HepG2 (cell line): ENCODE results near the gene ATG2B. TPM values are rescaled to one million over a fixed set of nuclear protein-coding genes. Genes with fewer than 3 reads are reported as not detected.

Experiments
- ATAC-seq: fragments of 200-7000 bp; cut with Tn5 transposase; 3 replicates; pipeline ENCODE4 v1.9.1; 2020; ENCODE audit warnings: mild to moderate bottlenecking, moderate library complexity
- BruUV-seq: library from RNA; stranded (reverse); fragments of 400-500 nt; replicated peaks from 2 replicates; lab custom pipeline; 2021; lab: Mats Ljungman, UMichigan
- CTCF ChIA-PET: fragments of 300-600 bp; formaldehyde crosslinking; extraction: SDS; loops from one replicate; lab custom pipeline; 2021; ENCODE audit warnings: low total read pairs, inconsistent platforms, low intra/inter-chr PET ratio; lab: Yijun Ruan, JAX
- POLR2A ChIA-PET: fragments of 350-600 bp; sonication (Branson Sonifier 250); formaldehyde crosslinking; loops from one replicate; lab custom pipeline; 2020; ENCODE audit warnings: antibody characterized with exemption, inconsistent platforms; lab: Yijun Ruan, JAX
- DNase-seq: peaks from one replicate; pipeline ENCODE4 v3.0.0-alpha.2; 2015; ENCODE audit warnings: low spot score
- FAIRE-seq: peaks from 3 replicates; lab custom pipeline; 2011; peaks lifted over from hg19 to GRCh38; lab: Jason Lieb, UNC
- H2AFZ ChIP-seq: one replicate; pipeline ENCODE4 v1.6.1; 2011; ENCODE audit warnings: low read length, inconsistent platforms
- H3K27ac ChIP-seq: fragments of 300-600 bp; 3 replicates; pipeline ENCODE4 v1.8.0; 2011; ENCODE audit warnings: mixed run types, mild to moderate bottlenecking, mixed read lengths, low read length, inconsistent platforms; ENCODE audit not compliant: insufficient read depth; ENCODE audit errors: extremely low read length
- H3K27me3 ChIP-seq, 2 experiments: fragments of 200-600 bp in 1 of 2; 2 replicates in 1 of 2; 3 replicates in 1 of 2; pipeline versions ENCODE4 v1.6.0 to v1.8.0; 2011; ENCODE audit warnings: low read length in 2 of 2, mild to moderate bottlenecking in 2 of 2, moderate library complexity in 2 of 2, inconsistent platforms in 1 of 2; ENCODE audit not compliant: insufficient read depth in 2 of 2, control insufficient read depth in 1 of 2
- H3K36me3 ChIP-seq, 2 experiments: fragments of 200-600 bp in 1 of 2; replicated peaks in 1 of 2; 2 replicates in 1 of 2; 3 replicates in 1 of 2; pipeline versions ENCODE4 v1.5.1 to v1.8.0; 2011; ENCODE audit warnings: low read length in 2 of 2, inconsistent platforms in 1 of 2; ENCODE audit not compliant: insufficient read depth in 2 of 2, control insufficient read depth in 1 of 2
- H3K4me1 ChIP-seq: 2 replicates; pipeline ENCODE4 v1.5.1; 2012; ENCODE audit warnings: low read length, inconsistent platforms; ENCODE audit not compliant: insufficient read depth
- H3K4me2 ChIP-seq: 2 replicates; pipeline ENCODE4 v1.6.0; 2011; ENCODE audit warnings: low read depth, low read length, inconsistent platforms
- H3K4me3 ChIP-seq, 3 experiments: fragments of 200-600 bp in 1 of 3; sonication (generic), shearing (Covaris generic) in 1 of 3; replicated peaks in 1 of 3; 2 replicates each; pipeline ENCODE4 v1.5.1; 2011 to 2016; ENCODE audit warnings: low read length in 3 of 3, inconsistent platforms in 2 of 3, low read depth in 2 of 3, mild to moderate bottlenecking in 2 of 3, control low read depth in 1 of 3, mixed read lengths in 1 of 3; ENCODE audit not compliant: insufficient read depth in 1 of 3
- H3K79me2 ChIP-seq: one replicate; pipeline ENCODE4 v1.6.1; 2011; ENCODE audit warnings: low read length, inconsistent platforms; ENCODE audit not compliant: insufficient read depth
- H3K9ac ChIP-seq: 2 replicates; pipeline ENCODE4 v1.6.0; 2011; ENCODE audit warnings: mild to moderate bottlenecking, low read depth, low read length, inconsistent platforms; ENCODE audit not compliant: insufficient read depth
- H3K9me3 ChIP-seq: 2 replicates; pipeline ENCODE4 v1.5.1; 2012; ENCODE audit warnings: mild to moderate bottlenecking, low read length
- H4K20me1 ChIP-seq: 2 replicates; pipeline ENCODE4 v1.6.0; 2011; ENCODE audit warnings: inconsistent platforms, mild to moderate bottlenecking, low read length, moderate library complexity; ENCODE audit not compliant: insufficient read depth
- CBX5 ChIP-seq: sonication (generic); formaldehyde crosslinking; IDR thresholded peaks from 2 replicates; pipeline ENCODE4 v1.4.0; 2020; ENCODE audit warnings: missing genetic modification reagents, borderline replicate concordance
- ESRRA ChIP-seq: sonication (generic); formaldehyde crosslinking; IDR thresholded peaks from 2 replicates; pipeline ENCODE4 v1.5.1; 2020; ENCODE audit warnings: mild to moderate bottlenecking, low read depth, missing genetic modification reagents
- FOXM1 ChIP-seq: sonication (generic); formaldehyde crosslinking; IDR thresholded peaks from 2 replicates; pipeline ENCODE4 v1.5.0; 2020; ENCODE audit warnings: missing genetic modification reagents
- NR1H2 ChIP-seq: sonication (generic); formaldehyde crosslinking; IDR thresholded peaks from 2 replicates; pipeline ENCODE4 v1.8.1; 2022; ENCODE audit warnings: low read depth, missing genetic modification reagents, borderline replicate concordance
- NR2F6 ChIP-seq, 2 experiments: IDR thresholded peaks; 2 replicates each; pipeline ENCODE4 v1.6.1; 2016; ENCODE audit warnings: antibody characterized with exemption in 1 of 2, mild to moderate bottlenecking in 1 of 2
- ZFX ChIP-seq: sonication (generic); formaldehyde crosslinking; IDR thresholded peaks from 2 replicates; pipeline ENCODE4 v1.4.0; 2020; ENCODE audit warnings: mild to moderate bottlenecking, low read depth, missing genetic modification reagents, moderate library complexity
- WGBS: methylation state at CpG from one replicate; pipeline ENCODE4 v1.1.6; 2017; ENCODE audit warnings: low lambda C conversion rate; 5-methylcytosine and 5-hydroxymethylcytosine counted together
- in situ Hi-C: cut with HindIII; loops from 2 replicates; pipeline ENCODE4 v1.10.0; 2017; ENCODE audit warnings: low pct_unique_long_range_greater_than_20kb; ENCODE audit not compliant: extremely low pct_ligation_motif_present
- intact Hi-C: fragments of 100-400 bp; cut with micrococcal nuclease; formaldehyde crosslinking; loops from one replicate; pipeline ENCODE4 v1.10.0; 2022; ENCODE audit not compliant: unreplicated experiment
- polyA plus RNA-seq, 8 experiments: library from polyadenylated mRNA; depleted of rRNA in 3 of 8; stranded (reverse) in 7 of 8; unstranded in 1 of 8; fragments of >200 nt; fragmentation: Illumina TruSeq in 4 of 8; extraction: Trizol in 4 of 8; gene quantifications; 2 replicates each; pipeline versions ENCODE4 v1.2.1 to v1.2.3, GENCODE V29; 2011 to 2016; ENCODE audit warnings: low read depth in 4 of 8, missing spikeins in 1 of 8, mixed read lengths in 1 of 8; ENCODE audit not compliant: insufficient read depth in 1 of 8
- total RNA-seq, 5 experiments: library from RNA; depleted of rRNA; stranded (reverse); fragments of >200 nt; fragmentation: Illumina TruSeq; extraction: Trizol; gene quantifications; 2 replicates each; pipeline ENCODE4 v1.2.3, GENCODE V29; 2016; ENCODE audit warnings: low read depth in 1 of 5
- TF ChIP-seq, protein P1 (sequence below): sonication (generic); formaldehyde crosslinking; IDR thresholded peaks from 2 replicates; pipeline ENCODE4 v1.5.0; 2020; ENCODE audit warnings: missing genetic modification reagents, mild to moderate bottlenecking, borderline replicate concordance
- TF ChIP-seq, protein P2 (sequence below): sonication (generic); formaldehyde crosslinking; IDR thresholded peaks from 2 replicates; pipeline ENCODE4 v1.5.0; 2020; ENCODE audit warnings: mild to moderate bottlenecking, missing genetic modification reagents, borderline replicate concordance
- TF ChIP-seq, protein P3 (sequence below): sonication (generic); formaldehyde crosslinking; IDR thresholded peaks from 2 replicates; pipeline ENCODE4 v1.5.1; 2020; ENCODE audit warnings: mild to moderate bottlenecking, moderate library complexity, missing genetic modification reagents
- TF ChIP-seq, protein P4 (sequence below): sonication (generic); formaldehyde crosslinking; conservative IDR thresholded peaks from 2 replicates; pipeline ENCODE4 v1.4.0; 2020; ENCODE audit warnings: missing genetic modification reagents
- TF ChIP-seq, protein P5 (sequence below): sonication (generic); formaldehyde crosslinking; IDR thresholded peaks from 2 replicates; pipeline ENCODE4 v1.4.0; 2020; ENCODE audit warnings: missing genetic modification reagents
- TF ChIP-seq, protein P6 (sequence below): sonication (generic); formaldehyde crosslinking; IDR thresholded peaks from 2 replicates; pipeline ENCODE4 v1.8.0; 2022; ENCODE audit warnings: low read depth, missing genetic modification reagents

Gene ATG2B
- total and polyA plus RNA-seq, 2 of the 13 experiments (the other 11 are each of a cell fraction or from before 2014, with no cell fraction given), result 7.4 to 7.5 TPM

DNA sequence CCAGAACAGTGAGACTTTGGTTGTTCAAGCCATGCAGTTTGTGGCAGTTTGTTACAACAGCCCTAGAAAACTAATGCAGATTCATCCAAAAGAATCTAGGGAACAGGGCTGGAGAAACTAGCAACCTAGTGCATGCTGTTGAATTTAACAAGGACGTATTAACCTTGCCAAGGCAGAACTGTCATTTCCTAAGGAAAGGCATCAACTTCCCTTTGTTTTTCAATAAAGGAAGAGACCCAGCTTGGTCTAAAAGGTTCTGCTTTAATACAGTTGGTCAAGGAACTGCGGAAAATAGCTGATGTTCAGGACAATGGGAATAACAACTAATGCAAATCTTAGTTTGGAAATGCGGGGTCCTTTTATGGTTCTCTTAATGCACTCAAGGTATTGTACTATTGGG is 40.3 kb upstream of the ATG2B start:
- no peak for FAIRE-seq
- no peak for DNase-seq
- intact Hi-C loops (no loop called here), in situ Hi-C loops (no loop called here)
- ChIA-PET POLR2A (no interaction called here), CTCF (no interaction called here)
- Histone ChIP-seq H3K9ac (no peak overlapping the region), H3K9me3 (no peaks in the 10 kb centered on the region), H3K4me2 (no peak overlapping the region), H3K79me2 (no peaks in the 10 kb centered on the region), H3K4me1 (0 out of 2 replicates have a peak, but pooled peaks cover under 1% of the 10 kb centered on the region), H2AFZ (no peak overlapping the region), H4K20me1 (no peaks in the 10 kb centered on the region), H3K36me3 (no peaks in the 10 kb centered on the region), H3K4me3 (no peak overlapping the region), H3K27ac (no peak overlapping the region), H3K27me3 (no peaks in the 10 kb centered on the region; a peak in 1 of 5 replicates)
- ATAC-seq, result no peak
- BruUV-seq, result no TSS peak
- WGBS, result 64% methylated on average over 3 of the region's 3 CpGs
- no peak for TF ChIP-seq ESRRA (CRISPR knock-in tag)
- TF ChIP-seq, protein P1, sequence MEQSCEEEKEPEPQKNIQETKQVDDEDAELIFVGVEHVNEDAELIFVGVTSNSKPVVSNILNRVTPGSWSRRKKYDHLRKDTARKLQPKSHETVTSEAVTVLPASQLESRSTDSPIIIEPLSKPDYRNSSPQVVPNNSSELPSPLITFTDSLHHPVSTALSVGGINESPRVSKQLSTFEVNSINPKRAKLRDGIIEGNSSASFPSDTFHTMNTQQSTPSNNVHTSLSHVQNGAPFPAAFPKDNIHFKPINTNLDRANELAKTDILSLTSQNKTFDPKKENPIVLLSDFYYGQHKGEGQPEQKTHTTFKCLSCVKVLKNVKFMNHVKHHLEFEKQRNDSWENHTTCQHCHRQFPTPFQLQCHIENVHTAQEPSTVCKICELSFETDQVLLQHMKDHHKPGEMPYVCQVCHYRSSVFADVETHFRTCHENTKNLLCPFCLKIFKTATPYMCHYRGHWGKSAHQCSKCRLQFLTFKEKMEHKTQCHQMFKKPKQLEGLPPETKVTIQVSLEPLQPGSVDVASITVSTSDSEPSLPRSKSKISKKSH (CRISPR knock-in tag), result no peak
- TF ChIP-seq, protein P2, sequence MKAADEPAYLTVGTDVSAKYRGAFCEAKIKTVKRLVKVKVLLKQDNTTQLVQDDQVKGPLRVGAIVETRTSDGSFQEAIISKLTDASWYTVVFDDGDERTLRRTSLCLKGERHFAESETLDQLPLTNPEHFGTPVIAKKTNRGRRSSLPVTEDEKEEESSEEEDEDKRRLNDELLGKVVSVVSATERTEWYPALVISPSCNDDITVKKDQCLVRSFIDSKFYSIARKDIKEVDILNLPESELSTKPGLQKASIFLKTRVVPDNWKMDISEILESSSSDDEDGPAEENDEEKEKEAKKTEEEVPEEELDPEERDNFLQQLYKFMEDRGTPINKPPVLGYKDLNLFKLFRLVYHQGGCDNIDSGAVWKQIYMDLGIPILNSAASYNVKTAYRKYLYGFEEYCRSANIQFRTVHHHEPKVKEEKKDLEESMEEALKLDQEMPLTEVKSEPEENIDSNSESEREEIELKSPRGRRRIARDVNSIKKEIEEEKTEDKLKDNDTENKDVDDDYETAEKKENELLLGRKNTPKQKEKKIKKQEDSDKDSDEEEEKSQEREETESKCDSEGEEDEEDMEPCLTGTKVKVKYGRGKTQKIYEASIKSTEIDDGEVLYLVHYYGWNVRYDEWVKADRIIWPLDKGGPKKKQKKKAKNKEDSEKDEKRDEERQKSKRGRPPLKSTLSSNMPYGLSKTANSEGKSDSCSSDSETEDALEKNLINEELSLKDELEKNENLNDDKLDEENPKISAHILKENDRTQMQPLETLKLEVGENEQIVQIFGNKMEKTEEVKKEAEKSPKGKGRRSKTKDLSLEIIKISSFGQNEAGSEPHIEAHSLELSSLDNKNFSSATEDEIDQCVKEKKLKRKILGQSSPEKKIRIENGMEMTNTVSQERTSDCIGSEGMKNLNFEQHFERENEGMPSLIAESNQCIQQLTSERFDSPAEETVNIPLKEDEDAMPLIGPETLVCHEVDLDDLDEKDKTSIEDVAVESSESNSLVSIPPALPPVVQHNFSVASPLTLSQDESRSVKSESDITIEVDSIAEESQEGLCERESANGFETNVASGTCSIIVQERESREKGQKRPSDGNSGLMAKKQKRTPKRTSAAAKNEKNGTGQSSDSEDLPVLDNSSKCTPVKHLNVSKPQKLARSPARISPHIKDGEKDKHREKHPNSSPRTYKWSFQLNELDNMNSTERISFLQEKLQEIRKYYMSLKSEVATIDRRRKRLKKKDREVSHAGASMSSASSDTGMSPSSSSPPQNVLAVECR (CRISPR knock-in tag), result no peak
- TF ChIP-seq NR1H2 (CRISPR knock-in tag), result no peak
- no peak for TF ChIP-seq FOXM1 (CRISPR knock-in tag)
- TF ChIP-seq NR2F6 (IDR thresholded peaks at IDR 0.05), result no peak
- TF ChIP-seq NR2F6 (CRISPR knock-in tag; IDR thresholded peaks at IDR 0.05), result no peak
- no peak for TF ChIP-seq CBX5 (CRISPR knock-in tag)
- no peak for TF ChIP-seq ZFX
- TF ChIP-seq, protein P3, sequence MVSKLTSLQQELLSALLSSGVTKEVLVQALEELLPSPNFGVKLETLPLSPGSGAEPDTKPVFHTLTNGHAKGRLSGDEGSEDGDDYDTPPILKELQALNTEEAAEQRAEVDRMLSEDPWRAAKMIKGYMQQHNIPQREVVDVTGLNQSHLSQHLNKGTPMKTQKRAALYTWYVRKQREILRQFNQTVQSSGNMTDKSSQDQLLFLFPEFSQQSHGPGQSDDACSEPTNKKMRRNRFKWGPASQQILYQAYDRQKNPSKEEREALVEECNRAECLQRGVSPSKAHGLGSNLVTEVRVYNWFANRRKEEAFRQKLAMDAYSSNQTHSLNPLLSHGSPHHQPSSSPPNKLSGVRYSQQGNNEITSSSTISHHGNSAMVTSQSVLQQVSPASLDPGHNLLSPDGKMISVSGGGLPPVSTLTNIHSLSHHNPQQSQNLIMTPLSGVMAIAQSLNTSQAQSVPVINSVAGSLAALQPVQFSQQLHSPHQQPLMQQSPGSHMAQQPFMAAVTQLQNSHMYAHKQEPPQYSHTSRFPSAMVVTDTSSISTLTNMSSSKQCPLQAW (CRISPR knock-in tag), result no peak
- TF ChIP-seq, protein P4, sequence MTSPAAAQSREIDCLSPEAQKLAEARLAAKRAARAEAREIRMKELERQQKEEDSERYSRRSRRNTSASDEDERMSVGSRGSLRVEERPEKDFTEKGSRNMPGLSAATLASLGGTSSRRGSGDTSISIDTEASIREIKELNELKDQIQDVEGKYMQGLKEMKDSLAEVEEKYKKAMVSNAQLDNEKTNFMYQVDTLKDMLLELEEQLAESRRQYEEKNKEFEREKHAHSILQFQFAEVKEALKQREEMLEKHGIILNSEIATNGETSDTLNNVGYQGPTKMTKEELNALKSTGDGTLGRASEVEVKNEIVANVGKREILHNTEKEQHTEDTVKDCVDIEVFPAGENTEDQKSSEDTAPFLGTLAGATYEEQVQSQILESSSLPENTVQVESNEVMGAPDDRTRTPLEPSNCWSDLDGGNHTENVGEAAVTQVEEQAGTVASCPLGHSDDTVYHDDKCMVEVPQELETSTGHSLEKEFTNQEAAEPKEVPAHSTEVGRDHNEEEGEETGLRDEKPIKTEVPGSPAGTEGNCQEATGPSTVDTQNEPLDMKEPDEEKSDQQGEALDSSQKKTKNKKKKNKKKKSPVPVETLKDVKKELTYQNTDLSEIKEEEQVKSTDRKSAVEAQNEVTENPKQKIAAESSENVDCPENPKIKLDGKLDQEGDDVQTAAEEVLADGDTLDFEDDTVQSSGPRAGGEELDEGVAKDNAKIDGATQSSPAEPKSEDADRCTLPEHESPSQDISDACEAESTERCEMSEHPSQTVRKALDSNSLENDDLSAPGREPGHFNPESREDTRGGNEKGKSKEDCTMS (CRISPR knock-in tag), result no peak
- TF ChIP-seq, protein P5, sequence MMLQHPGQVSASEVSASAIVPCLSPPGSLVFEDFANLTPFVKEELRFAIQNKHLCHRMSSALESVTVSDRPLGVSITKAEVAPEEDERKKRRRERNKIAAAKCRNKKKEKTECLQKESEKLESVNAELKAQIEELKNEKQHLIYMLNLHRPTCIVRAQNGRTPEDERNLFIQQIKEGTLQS (CRISPR knock-in tag), result no peak
- TF ChIP-seq, protein P6, sequence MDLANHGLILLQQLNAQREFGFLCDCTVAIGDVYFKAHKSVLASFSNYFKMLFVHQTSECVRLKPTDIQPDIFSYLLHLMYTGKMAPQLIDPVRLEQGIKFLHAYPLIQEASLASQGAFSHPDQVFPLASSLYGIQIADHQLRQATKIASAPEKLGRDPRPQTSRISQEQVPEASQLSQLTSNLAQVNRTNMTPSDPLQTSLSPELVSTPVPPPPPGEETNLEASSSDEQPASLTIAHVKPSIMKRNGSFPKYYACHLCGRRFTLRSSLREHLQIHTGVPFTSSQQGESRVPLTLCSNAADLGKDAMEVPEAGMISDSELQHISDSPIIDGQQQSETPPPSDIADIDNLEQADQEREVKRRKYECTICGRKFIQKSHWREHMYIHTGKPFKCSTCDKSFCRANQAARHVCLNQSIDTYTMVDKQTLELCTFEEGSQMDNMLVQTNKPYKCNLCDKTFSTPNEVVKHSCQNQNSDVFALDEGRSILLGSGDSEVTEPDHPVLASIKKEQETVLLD, result no peak
